ENCODE results near the gene SLC24A3.

DNA sequence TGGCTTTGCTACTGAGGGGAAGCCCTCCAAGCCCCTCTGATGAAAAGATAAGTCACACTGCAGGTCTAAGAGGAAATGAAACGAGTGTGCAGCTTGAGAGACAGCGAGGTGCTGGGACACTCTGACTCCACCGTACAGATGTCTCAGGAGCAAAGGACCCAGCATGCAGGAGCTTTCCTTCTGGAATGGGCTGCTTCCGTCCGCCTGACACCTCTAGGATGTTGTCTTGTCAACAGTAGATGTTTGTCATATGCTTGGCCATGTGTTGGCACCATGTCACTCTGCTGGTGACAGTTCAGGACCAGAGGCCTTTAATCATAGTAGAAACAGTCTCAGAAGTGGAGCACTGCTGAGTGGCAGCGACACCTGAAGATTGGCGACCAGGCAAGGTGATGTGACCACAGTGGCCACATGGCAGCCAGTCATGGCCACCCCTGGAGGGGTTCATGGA is 46.7 kb downstream of the SLC24A3 start:
- TF ChIP-seq POLR2AphosphoS5 (IDR thresholded peaks at IDR 0.05) (no peak), POLR2A (IDR thresholded peaks at IDR 0.05) (no peak)

Data from sigmoid colon (tissue), 4 donors.